ENCODE results near the gene TMEM259.

The TMEM259 gene

DNA sequence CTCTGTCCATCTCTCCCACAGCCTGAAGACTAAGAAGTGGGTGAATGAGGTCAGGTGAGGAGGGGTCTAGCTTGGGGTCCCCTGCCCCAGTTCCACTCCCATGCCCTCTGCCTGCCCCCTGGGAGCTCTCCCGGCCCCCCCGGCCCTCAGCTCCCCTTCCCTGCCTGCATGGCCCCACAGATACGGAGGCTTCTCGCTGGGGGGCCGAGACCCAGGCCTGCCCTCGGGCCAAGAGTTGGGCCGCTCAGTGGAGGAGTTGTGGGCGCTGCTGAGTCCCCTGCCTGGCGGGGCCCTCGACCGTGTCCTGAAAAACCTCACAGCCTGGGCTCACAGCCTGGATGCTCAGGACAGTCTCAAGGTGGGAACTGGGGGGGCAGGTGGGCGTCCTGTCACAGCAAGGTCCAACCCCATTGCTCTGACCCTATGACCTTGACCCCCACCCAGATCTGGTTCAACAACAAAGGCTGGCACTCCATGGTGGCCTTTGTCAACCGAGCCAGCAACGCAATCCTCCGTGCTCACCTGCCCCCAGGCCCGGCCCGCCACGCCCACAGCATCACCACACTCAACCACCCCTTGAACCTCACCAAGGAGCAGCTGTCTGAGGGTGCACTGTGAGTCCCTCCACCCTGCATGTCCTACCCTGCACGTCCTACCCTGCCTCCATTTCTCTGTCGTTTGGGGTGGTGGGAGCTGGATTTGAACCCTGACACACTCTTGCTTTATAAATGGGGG is 35.1 kb upstream of the TMEM259 start:
- DNase-seq (ENCODE audit: low read depth), result no peak

DNA sequence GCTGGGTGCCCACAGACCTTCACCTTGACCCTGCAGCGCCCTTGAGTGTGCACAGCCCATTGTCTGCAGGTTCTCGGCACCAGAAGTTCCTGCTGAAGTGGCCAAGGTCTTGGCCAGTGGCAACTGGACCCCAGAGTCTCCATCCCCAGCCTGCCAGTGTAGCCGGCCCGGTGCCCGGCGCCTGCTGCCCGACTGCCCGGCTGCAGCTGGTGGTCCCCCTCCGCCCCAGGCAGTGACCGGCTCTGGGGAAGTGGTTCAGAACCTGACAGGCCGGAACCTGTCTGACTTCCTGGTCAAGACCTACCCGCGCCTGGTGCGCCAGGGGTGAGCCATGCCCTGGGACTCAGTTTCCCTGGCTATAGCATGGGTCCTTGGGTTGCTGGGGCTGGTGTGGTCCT is 34.1 kb upstream of the TMEM259 start:
- DNase-seq (ENCODE audit: low read depth), result no peak

DNA sequence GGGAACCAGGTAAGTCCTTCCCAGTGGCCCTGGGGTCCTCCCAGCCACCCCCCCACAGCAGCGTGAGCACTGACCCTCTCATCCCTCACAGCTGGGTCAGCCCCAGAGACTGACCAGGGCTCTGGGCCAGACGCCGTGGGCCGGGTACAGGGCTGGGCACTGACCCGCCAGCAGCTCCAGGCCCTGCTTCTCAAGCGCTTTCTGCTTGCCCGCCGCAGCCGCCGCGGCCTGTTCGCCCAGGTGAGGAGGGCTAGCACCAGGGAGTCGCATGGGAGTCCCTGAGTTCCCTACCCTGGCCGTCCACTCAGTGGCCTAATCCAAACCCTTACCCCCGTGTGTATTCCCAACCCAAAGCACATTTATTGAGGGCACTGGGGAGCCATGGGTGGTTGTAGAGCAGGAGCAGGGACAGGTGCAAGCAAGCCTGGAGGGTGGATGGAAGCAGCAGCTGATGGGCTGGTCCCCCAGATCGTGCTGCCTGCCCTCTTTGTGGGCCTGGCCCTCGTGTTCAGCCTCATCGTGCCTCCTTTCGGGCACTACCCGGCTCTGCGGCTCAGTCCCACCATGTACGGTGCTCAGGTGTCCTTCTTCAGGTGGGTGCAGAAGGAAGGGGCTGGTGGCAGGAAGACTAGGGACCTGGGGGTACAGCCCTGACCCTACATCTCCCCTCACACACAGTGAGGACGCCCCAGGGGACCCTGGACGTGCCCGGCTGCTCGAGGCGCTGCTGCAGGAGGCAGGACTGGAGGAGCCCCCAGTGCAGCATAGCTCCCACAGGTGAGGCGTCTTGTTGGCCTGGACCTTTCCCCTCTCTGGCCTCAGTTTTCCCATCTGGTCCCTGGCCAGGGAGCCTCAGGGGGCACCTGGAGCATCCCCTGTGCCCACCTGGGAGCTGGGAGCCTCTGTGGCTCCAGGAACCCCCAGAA is 33.4 kb upstream of the TMEM259 start:
- no peak for DNase-seq (ENCODE audit: low read depth)

DNA sequence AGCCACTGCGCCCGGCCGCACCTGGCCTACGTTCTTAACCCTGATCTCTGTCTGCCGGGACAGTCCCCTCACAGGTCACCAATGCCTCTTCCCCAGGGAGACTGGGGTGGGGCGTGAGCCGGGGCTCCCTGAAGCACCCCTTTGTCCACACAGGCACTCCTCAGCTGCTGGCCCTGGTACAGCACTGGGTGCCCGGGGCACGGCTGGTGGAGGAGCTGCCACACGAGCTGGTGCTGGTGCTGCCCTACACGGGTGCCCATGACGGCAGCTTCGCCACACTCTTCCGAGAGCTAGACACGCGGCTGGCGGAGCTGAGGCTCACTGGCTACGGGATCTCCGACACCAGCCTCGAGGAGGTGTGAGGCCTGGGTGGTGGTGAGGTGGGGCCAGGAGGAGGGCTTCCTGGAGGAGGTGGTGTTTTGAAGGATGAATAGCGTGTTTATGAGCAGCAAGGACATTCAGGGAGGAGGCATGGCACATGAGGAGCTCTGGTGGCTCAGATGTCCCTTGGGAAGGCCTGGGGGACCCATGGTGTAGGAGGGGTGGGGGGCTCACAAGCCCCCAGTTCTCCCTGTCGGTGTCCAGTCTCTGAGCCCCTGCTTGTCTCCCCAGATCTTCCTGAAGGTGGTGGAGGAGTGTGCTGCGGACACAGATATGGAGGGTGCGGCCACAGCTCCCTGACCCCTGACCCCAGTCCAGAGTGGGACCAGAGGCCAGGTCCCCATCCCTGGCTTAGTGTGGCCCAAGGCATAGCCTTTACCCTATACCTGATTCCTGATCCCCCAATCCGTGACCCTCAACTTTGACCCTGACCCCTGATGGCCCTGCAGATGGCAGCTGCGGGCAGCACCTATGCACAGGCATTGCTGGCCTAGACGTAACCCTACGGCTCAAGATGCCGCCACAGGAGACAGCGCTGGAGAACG is 32.5 kb upstream of the TMEM259 start:
- no peak for DNase-seq (ENCODE audit: low read depth)

DNA sequence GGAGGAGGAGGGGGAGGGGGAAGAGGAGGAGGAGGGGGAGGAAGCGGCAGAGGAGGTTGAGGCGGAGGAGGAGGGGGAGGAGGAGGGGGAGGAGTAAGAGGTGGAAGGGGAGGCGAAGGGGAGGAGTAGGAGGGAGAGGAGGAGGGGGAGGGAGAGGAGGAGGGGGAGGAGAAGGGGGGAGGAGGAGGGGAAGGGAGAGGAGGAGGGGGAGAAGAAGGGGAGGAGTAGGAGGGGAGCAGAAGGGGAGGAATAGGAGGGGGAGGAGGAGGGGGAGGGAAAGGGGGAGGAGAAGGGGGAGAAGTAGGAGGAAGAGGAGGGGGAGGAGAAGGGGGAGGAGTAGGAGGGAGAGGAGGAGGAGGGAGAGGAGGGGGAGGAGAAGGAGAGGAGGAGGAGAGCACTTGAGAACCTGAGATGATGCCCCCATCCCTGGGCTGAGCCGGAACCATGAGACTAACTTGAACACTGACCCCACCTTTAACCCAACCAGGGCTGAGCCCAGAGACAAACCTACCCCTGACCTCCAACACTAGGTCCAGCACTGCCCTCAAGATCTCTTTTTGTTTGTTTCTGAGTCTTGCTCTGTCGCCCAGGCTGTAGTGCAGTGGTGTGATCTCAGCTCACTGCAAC is 31.5 kb upstream of the TMEM259 start:
- DNase-seq (ENCODE audit: low read depth), result no peak

DNA sequence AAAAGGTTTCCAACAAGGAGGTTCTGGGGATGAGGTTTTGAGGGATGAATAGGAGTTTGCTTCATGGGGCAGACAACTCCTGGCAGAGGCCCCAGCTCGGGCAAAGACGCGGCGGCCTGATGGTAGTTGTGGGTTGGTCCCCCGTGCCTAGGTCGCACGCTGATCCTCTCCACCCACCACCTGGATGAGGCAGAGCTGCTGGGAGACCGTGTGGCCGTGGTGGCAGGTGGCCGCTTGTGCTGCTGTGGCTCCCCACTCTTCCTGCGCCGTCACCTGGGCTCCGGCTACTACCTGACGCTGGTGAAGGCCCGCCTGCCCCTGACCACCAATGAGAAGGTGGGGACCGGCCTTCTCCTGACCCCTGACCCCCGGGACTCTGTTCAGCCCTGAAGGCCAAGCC is 30.9 kb upstream of the TMEM259 start:
- DNase-seq (ENCODE audit: low read depth), result no peak

DNA sequence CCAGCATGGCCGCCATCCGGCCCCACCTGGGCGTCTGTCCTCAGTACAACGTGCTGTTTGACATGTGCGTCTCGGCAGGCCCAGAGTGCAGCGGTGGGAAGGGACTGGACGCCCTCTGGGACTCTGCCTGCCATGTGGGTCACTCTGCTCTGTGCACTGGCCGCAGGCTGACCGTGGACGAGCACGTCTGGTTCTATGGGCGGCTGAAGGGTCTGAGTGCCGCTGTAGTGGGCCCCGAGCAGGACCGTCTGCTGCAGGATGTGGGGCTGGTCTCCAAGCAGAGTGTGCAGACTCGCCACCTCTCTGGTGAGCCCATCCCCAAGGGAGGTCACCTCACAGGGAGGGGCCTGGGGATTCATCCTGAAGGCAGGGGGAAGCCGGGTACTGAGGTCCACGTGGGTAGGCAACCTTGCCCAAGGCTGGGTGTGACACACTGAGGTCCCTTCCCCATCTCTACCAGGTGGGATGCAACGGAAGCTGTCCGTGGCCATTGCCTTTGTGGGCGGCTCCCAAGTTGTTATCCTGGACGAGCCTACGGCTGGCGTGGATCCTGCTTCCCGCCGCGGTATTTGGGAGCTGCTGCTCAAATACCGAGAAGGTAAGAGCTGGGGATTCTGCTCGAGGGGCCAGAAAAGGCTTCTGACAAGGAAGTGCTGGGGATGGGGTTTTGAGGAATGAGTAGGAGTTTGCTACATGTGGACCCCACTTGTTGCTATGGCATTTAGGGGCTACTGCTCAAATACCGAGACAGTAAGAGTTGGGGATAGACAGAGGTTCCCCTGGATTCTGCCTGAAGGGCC is 30.3 kb upstream of the TMEM259 start:
- DNase-seq (ENCODE audit: low read depth), result no peak

DNA sequence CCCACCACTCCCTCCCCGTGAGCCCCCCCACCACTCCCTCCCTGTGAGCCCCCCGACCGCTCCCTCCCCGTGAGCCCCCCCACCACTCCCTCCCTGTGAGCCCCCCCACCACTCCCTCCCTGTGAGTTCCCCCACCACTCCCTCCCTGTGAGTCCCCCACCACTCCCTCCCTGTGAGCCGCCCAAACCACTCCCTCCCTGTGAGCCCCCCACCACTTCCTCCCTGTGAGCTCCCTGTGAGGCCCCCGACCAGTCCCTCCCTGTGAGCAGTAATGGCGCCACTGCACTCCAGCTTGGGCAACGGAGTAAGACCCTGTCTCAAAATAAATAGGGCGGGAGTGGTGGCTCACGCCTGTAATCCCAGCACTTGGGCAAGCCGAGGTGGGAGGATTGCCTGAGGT is 28.9 kb upstream of the TMEM259 start:
- DNase-seq (ENCODE audit: low read depth), result no peak

DNA sequence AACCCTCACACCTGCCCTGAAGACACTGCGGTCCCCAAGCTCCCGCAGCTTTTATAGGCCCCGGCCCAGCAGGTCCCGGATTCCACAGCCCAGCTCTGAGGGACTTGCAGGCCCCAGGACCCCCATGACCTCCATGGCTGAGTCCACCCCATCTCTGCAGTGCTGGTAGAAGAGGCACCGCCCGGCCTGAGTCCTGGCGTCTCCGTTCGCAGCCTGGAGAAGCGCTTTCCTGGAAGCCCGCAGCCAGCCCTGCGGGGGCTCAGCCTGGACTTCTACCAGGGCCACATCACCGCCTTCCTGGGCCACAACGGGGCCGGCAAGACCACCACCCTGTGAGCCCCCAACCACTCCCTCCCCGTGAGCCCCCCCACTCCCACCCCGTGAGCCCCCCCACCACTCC is 28.2 kb upstream of the TMEM259 start:
- no peak for DNase-seq (ENCODE audit: low read depth)

DNA sequence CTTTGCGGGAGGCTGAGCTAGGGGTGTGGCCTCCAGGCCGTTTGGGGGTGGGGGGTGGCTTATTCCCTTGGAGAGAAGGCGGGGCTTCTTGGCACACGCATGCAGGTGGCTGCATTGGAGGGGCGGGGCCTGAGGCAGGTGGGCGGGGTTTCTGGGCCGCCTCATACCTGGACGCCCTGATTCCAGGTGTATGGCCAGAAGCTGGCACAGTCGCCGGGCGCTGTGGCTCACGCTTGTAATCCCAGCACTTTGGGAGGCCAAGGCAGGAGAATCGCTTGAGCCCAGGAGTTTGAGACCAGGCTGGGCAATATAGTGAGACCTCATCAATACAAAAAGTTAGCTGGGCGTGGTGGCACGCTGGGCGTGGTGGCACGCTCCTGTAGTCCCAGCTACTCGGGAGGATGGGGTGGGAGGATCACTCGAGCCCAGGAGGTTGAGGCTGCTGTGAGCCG is 26.8 kb upstream of the TMEM259 start:
- DNase-seq (ENCODE audit: low read depth), result no peak

DNA sequence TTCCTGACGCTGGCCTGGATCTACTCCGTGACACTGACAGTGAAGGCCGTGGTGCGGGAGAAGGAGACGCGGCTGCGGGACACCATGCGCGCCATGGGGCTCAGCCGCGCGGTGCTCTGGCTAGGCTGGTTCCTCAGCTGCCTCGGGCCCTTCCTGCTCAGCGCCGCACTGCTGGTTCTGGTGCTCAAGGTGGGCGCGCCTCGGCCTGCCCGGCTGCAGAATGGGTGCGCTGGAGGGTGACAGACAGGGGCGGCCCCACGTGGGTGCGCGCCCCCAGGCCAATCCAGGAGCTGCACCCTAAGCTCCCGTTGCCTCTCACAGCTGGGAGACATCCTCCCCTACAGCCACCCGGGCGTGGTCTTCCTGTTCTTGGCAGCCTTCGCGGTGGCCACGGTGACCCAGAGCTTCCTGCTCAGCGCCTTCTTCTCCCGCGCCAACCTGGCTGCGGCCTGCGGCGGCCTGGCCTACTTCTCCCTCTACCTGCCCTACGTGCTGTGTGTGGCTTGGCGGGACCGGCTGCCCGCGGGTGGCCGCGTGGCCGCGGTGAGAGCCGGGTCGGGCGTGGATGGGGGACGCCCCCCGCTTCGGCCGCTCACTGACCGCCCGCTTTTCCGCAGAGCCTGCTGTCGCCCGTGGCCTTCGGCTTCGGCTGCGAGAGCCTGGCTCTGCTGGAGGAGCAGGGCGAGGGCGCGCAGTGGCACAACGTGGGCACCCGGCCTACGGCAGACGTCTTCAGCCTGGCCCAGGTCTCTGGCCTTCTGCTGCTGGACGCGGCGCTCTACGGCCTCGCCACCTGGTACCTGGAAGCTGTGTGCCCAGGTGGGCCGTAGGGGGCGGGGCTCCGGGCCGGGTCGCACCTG is 26.1 kb upstream of the TMEM259 start:
- no peak for DNase-seq (ENCODE audit: low read depth)

DNA sequence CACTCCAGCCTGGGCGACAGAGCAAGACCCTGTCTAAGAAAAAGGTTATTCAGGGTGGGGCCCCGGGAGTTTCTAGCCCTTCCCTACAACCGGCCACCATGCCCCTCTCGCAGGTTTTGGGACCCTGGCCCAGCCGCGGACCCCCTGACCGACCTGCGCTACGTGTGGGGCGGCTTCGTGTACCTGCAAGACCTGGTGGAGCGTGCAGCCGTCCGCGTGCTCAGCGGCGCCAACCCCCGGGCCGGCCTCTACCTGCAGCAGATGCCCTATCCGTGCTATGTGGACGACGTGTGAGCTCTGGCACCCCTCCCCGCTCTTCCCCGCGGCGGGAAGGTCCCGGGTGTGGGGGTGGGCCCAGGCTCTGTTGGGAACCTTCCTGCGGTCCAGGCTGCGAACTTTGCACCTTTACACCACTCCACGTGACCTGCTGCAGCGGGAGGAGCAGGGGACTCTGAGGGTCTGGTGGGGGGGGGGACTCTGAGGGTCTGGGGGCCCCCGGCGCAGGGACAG is 25.2 kb upstream of the TMEM259 start:
- DNase-seq (ENCODE audit: low read depth), result no peak

DNA sequence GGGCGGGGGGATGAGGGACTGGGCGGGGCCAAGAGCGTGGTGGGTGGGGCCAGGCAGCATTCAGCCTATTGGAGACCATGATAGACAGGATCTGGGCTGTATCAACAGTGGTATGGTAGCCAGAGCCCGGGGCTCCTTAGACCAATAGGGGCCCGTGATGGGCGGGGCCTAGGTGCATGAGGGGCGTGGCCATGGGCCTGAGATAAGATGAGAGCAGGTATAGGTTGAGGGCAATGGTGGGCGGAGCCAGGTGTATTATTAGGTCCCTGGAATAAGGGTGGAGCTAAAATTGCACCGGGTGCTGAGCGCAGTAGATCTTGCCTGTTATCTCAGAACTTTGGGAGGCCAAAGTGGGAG is 24.3 kb upstream of the TMEM259 start:
- peak; percentile 50 for DNase-seq (ENCODE audit: low read depth)

DNA sequence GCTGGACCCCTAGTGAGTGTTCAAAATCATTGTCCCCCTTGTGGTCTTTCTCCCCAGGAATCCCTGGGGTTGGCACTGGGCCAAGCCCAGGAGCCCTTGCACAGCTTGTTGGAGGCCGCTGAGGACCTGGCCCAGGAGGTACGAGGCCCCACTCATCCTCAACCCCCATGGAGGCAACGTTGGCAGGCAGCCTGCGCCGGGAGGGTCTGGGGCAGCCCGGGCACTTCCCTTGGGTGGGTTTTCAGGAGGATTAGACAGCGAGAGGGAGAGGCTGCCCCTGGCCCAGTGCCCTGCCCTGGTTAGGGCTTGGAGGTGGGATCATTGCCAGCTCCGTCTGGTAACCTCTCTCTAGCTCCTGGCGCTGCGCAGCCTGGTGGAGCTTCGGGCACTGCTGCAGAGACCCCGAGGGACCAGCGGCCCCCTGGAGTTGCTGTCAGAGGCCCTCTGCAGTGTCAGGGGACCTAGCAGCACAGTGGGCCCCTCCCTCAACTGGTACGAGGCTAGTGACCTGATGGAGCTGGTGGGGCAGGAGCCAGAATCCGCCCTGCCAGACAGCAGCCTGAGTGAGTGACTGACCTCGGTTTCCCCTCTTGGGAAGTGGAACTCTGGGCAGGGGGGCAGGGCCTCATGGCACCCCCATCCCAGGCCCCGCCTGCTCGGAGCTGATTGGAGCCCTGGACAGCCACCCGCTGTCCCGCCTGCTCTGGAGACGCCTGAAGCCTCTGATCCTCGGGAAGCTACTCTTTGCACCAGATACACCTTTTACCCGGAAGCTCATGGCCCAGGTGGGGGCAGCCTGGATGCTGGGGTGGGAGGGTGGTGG is 22.0 kb upstream of the TMEM259 start:
- DNase-seq (ENCODE audit: low read depth), result peak; percentile 35

DNA sequence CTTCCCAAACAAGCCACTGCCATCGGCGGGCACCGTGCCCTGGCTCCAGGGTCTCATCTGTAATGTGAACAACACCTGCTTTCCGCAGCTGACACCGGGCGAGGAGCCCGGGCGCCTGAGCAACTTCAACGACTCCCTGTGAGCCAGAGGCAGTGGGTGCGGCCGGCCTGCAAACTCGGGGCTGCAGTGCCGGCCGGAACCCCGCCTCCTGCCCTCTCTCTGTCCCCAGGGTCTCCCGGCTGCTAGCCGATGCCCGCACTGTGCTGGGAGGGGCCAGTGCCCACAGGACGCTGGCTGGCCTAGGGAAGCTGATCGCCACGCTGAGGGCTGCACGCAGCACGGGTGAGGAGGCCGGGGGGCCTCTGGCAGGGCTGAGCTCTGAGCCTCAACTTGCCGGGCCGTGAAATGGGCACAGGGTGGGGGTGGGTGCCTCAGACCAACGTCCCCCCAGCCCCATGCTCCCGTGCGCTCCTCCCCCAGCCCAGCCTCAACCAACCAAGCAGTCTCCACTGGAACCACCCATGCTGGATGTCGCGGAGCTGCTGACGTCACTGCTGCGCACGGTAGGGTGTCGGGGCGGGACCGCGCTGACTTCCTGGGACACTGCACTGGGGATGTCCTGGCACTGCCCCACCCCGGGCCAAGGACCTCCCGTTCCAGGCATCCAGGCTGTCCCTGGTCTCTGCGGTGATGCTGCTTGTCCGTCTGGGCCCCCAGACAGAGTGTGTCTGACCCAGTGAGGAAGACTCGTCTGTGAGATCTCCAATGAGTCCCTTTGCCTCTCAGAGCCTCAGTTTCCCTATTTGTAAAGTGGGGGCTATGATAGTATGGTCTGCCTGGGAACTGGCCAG is 21.1 kb upstream of the TMEM259 start:
- DNase-seq (ENCODE audit: low read depth), result no peak

DNA sequence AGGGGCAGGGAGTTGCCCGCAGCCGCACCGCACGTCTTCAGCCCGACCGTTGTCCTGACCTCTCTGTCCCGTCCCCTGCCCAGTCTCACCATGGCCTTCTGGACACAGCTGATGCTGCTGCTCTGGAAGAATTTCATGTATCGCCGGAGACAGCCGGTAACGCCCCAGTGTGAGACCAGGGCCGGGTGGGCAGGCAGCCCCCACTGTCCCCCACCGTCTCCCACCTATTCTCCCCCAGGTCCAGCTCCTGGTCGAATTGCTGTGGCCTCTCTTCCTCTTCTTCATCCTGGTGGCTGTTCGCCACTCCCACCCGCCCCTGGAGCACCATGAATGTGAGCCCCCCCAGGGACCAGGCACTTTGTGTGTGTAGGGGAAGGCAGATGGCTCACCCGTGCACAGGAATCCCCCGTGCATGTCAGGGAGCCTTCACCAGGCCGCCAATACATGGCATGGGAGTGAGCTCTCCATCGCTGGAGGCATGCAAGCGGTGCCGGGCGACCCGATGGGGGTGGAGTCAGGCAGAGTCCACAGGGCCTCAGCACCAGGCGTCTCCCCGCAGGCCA is 20.4 kb upstream of the TMEM259 start:
- DNase-seq (ENCODE audit: low read depth), result no peak

DNA sequence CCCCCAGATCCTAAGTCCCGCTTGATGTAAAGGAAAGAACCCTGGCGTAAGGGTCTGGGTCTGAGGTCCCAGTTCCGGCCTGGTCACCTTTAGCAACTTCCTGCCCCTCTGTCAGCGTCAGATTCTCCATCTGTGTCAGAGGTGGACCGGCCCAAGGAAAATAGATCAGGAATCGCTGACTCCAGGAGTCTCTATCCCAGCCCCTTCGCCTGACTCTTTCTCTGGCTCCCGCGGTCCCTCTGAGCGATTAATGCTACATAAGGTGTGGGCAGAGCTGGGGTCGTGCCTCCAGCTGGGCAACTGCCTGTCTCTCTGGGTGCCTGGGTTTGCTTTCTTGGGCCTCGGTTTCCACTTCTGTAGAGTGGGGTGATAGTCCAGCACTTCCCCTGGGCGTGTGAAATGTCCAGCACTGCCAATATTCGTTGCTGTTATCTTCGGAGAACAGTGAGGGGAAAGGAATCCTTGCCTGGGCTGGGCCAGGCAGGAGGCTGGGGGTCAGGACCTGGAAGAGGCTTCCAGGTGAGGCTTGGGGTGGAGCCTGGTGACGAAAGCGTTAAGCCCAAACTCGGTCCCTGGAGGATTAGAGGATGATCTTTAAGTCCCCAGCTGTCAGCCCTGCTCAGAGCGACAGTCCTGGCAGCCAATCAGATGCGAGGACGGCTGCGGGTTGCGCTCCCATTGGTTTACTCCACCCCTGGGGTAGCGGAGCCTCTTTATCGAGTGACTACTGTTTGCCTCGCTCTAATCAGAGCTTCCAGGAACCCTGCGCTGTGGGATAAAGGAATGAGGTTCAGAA is 19.8 kb upstream of the TMEM259 start:
- peak; percentile 95 for DNase-seq (ENCODE audit: low read depth)

Data from iris pigment epithelial cell (primary cell).